ENCODE data around the gene TMPRSS3.

GRCh38 chr21:42389449-42389835, 6.4 kb downstream of the TMPRSS3 start:
- TF ChIP-seq USF2 (IDR thresholded peaks at IDR 0.05; ENCODE audit: borderline replicate concordance, low read depth, low read length) (no peak), EP300 (IDR thresholded peaks at IDR 0.05; ENCODE audit: borderline replicate concordance in 1 of 2, low read depth in 1 of 2, low read length in 1 of 2) (no peak), CTCF (IDR thresholded peaks at IDR 0.05) (no peak), CHD2 (IDR thresholded peaks at IDR 0.05; ENCODE audit: low read length, partially characterized antibody) (no peak), MEF2A (IDR thresholded peaks at IDR 0.05; ENCODE audit: borderline replicate concordance, low read depth) (no peak), NRF1 (IDR thresholded peaks at IDR 0.05; ENCODE audit: low read depth, low read length) (no peak), FOXM1 (IDR thresholded peaks at IDR 0.05; ENCODE audit: low read depth) (no peak)
